SK-N-SH (cell line): Measurements from ENCODE around the gene MED15. TPM values are rescaled to one million over a fixed set of nuclear protein-coding genes. Genes with fewer than 3 reads are reported as not detected.

ENCODE experiments used
- CTCF ChIA-PET: fragments of 300-600, 350-600 bp; formaldehyde crosslinking; extraction: SDS; loops from one replicate; lab custom pipeline; 2021; lab: Yijun Ruan, JAX
- POLR2A ChIA-PET: fragments of 350-600 bp; sonication (Branson Sonifier 250); formaldehyde crosslinking; extraction: SDS; loops from one replicate; lab custom pipeline; 2020; ENCODE audit warnings: antibody characterized with exemption, inconsistent platforms; lab: Yijun Ruan, JAX
- DNase-seq: peaks from one replicate; pipeline ENCODE4 v3.0.0; 2012
- H2AFZ ChIP-seq: fragments of 200-600 bp; sonication (generic); 2 replicates; pipeline ENCODE4 v1.8.1; 2016; ENCODE audit warnings: antibody characterized with exemption, mild to moderate bottlenecking, low read depth
- H3F3A ChIP-seq: fragments of 200-600 bp; sonication (generic); replicated peaks from 2 replicates; pipeline ENCODE3; 2016; ENCODE audit warnings: antibody characterized with exemption, mild to moderate bottlenecking; ENCODE audit not compliant: insufficient read depth
- H3K27ac ChIP-seq, 2 experiments: fragments of 200-500 bp in 1 of 2; fragments of 200-600 bp in 1 of 2; sonication (Bioruptor generic) in 1 of 2; sonication (generic), shearing (Covaris generic) in 1 of 2; 2 replicates each; pipeline versions ENCODE4 v1.5.1 to v1.6.1; 2014 to 2016; ENCODE audit warnings: low read depth in 2 of 2, inconsistent platforms in 1 of 2, low read length in 1 of 2, mild to moderate bottlenecking in 1 of 2, mixed read lengths in 1 of 2
- H3K27me3 ChIP-seq: fragments of 200-600 bp; sonication (generic), shearing (Covaris generic); 2 replicates; pipeline ENCODE4 v1.6.1; 2016; ENCODE audit warnings: mixed run types; ENCODE audit not compliant: insufficient read depth
- H3K36me3 ChIP-seq, 2 experiments: fragments of 200-500 bp in 1 of 2; fragments of 200-600 bp in 1 of 2; sonication (Bioruptor generic) in 1 of 2; sonication (generic) in 1 of 2; replicated peaks in 1 of 2; 2 replicates each; pipeline versions ENCODE3 to v1.5.1; 2014 to 2016; ENCODE audit warnings: low read length in 1 of 2, mild to moderate bottlenecking in 1 of 2; ENCODE audit not compliant: insufficient read depth in 2 of 2, control insufficient read depth in 1 of 2
- H3K4me1 ChIP-seq, 2 experiments: fragments of 200-500 bp in 1 of 2; fragments of 200-600 bp in 1 of 2; sonication (Bioruptor generic) in 1 of 2; sonication (generic), shearing (Covaris generic) in 1 of 2; 2 replicates each; pipeline versions ENCODE4 v1.5.1 to v1.6.1; 2014 to 2016; ENCODE audit warnings: low read depth in 1 of 2, low read length in 1 of 2, mixed run types in 1 of 2; ENCODE audit not compliant: insufficient read depth in 2 of 2, control insufficient read depth in 1 of 2
- H3K4me2 ChIP-seq: fragments of 200-600 bp; sonication (generic), shearing (Covaris generic); 2 replicates; pipeline ENCODE4 v1.6.1; 2017; ENCODE audit warnings: mixed run types
- H3K4me3 ChIP-seq, 2 experiments: fragments of 200-500 bp in 1 of 2; fragments of 200-600 bp in 1 of 2; sonication (Bioruptor generic) in 1 of 2; sonication (generic), shearing (Covaris generic) in 1 of 2; 2 replicates each; pipeline versions ENCODE4 v1.5.1 to v1.8.1; 2014 to 2016; ENCODE audit warnings: low read depth in 2 of 2, inconsistent platforms in 1 of 2, low read length in 1 of 2, mild to moderate bottlenecking in 1 of 2, mixed read lengths in 1 of 2, moderate library complexity in 1 of 2
- H3K79me2 ChIP-seq: fragments of 200-600 bp; sonication (generic); 2 replicates; pipeline ENCODE4 v1.8.1; 2017; ENCODE audit warnings: mild to moderate bottlenecking; ENCODE audit not compliant: insufficient read depth
- H3K9ac ChIP-seq: fragments of 200-600 bp; sonication (generic); 2 replicates; pipeline ENCODE4 v1.6.1; 2017; ENCODE audit warnings: mixed run types
- H3K9me2 ChIP-seq: fragments of 200-600 bp; sonication (generic); 2 replicates; pipeline ENCODE4 v1.6.1; 2017; ENCODE audit warnings: mixed run types
- H3K9me3 ChIP-seq: fragments of 200-600 bp; sonication (generic); 2 replicates; pipeline ENCODE4 v1.6.1; 2017; ENCODE audit warnings: mixed run types, mild to moderate bottlenecking, moderate library complexity
- H4K20me1 ChIP-seq: fragments of 200-600 bp; sonication (generic); 2 replicates; pipeline ENCODE4 v1.6.1; 2017; ENCODE audit warnings: mild to moderate bottlenecking, mixed run types; ENCODE audit not compliant: insufficient read depth
- CHD2 ChIP-seq: fragments of 150-350 bp; IDR thresholded peaks from 2 replicates; pipeline ENCODE4 v1.6.1; 2018; ENCODE audit warnings: low read length; ENCODE audit not compliant: partially characterized antibody
- FOSL2 ChIP-seq: IDR thresholded peaks from 2 replicates; pipeline ENCODE4 v1.4.0; 2012; ENCODE audit warnings: low read depth, mild to moderate bottlenecking, moderate library complexity, borderline replicate concordance
- GATA2 ChIP-seq: sonication (generic); formaldehyde crosslinking; IDR thresholded peaks from 2 replicates; pipeline ENCODE4 v1.5.0; 2020; ENCODE audit warnings: mild to moderate bottlenecking, missing genetic modification reagents
- MXI1 ChIP-seq: IDR thresholded peaks from 2 replicates; pipeline ENCODE4 v1.6.1; 2012; ENCODE audit warnings: mild to moderate bottlenecking, low read depth, low read length, improper control_type of control experiment
- NRF1 ChIP-seq: IDR thresholded peaks from 2 replicates; pipeline ENCODE4 v1.6.1; 2012; ENCODE audit warnings: low read depth, mild to moderate bottlenecking, low read length
- PBX3 ChIP-seq: IDR thresholded peaks from 2 replicates; pipeline ENCODE4; 2012
- RAD21 ChIP-seq: IDR thresholded peaks from 2 replicates; pipeline ENCODE4 v1.6.1; 2012; ENCODE audit warnings: mild to moderate bottlenecking, low read length
- REST ChIP-seq: IDR thresholded peaks from 2 replicates; pipeline ENCODE4 v1.6.1; 2012; ENCODE audit warnings: mild to moderate bottlenecking, low read depth, low read length, moderate library complexity
- SIN3A ChIP-seq: IDR thresholded peaks from 2 replicates; pipeline ENCODE4 v1.6.1; 2012; ENCODE audit warnings: low read depth, mild to moderate bottlenecking, low read length, moderate library complexity, borderline replicate concordance
- TEAD4 ChIP-seq: IDR thresholded peaks from 2 replicates; pipeline ENCODE4 v1.4.0; 2012; ENCODE audit warnings: mild to moderate bottlenecking, borderline replicate concordance; ENCODE audit not compliant: insufficient read depth
- WGBS: methylation state at CpG from one replicate; pipeline ENCODE4 v1.1.6; 2017; ENCODE audit warnings: low lambda C conversion rate; 5-methylcytosine and 5-hydroxymethylcytosine counted together
- polyA plus RNA-seq, 3 experiments: library from polyadenylated mRNA; depleted of rRNA; stranded (reverse); fragments of >200 nt; gene quantifications; 2 replicates each; pipeline ENCODE4 v1.2.3, GENCODE V29; 2012

The MED15 gene
- polyA plus RNA-seq, 1 of the 3 experiments (the other 2 are of a cell fraction), result 45.1 TPM

- no peak overlapping the region for H3K4me3 ChIP-seq
- H3K27ac ChIP-seq, result no peak overlapping the region
- no peaks in the 10 kb centered on the region for H4K20me1 ChIP-seq
- no peaks in the 10 kb centered on the region for H3K4me1 ChIP-seq
- WGBS, result 52% methylated on average over 4 of the region's 4 CpGs
- H3K9me3 ChIP-seq, result no peaks in the 10 kb centered on the region
- H3K9ac ChIP-seq, result no peak overlapping the region
- ChIA-PET CTCF (no interaction called here), POLR2A (no interaction called here)
- TF ChIP-seq GATA2, result no peak
- no peak for TF ChIP-seq FOSL2
- no peak for TF ChIP-seq MXI1
- TF ChIP-seq PBX3, result no peak
- no peak for TF ChIP-seq SIN3A
- TF ChIP-seq RAD21, result no peak
- no peak for TF ChIP-seq TEAD4
- TF ChIP-seq REST, result no peak
- no peaks in the 10 kb centered on the region for H3F3A ChIP-seq
- no peaks in the 10 kb centered on the region for H3K36me3 ChIP-seq
- peaks cover 7% of the 10 kb centered on the region; the same call in 1 of the 2 replicates for H3K27me3 ChIP-seq
- no peaks in the 10 kb centered on the region for H3K9me2 ChIP-seq
- H3K4me2 ChIP-seq, result no peak overlapping the region
- no peaks in the 10 kb centered on the region for H3K79me2 ChIP-seq
- no peak overlapping the region for H2AFZ ChIP-seq
- DNase-seq, result no peak
Observed at GRCh38 chr22:20625270-20625669, 117.9 kb downstream of the MED15 start.

- H3K4me3 ChIP-seq, result no peak overlapping the region
- H3K79me2 ChIP-seq, result no peaks in the 10 kb centered on the region
- no peaks in the 10 kb centered on the region for H3K9me3 ChIP-seq
- CTCF ChIA-PET, result interaction anchor here (0.9 to 1.4 kb wide), 2 partner anchors 21 to 115 kb away, joined by 3 to 4 read pairs; no protein-coding TSS in a partner anchor
- no peaks in the 10 kb centered on the region for H3K4me1 ChIP-seq
- H3K27me3 ChIP-seq, result peaks cover 7% of the 10 kb centered on the region; the same call in 1 of the 2 replicates
- no peak overlapping the region for H3K4me2 ChIP-seq
- H3F3A ChIP-seq, result no peaks in the 10 kb centered on the region
- no peak for DNase-seq
- H3K9me2 ChIP-seq, result no peaks in the 10 kb centered on the region
- H2AFZ ChIP-seq, result no peak overlapping the region
- no peak for TF ChIP-seq NRF1
- no peak for TF ChIP-seq SIN3A
- TF ChIP-seq CHD2, result no peak
- TF ChIP-seq TEAD4, result no peak
- POLR2A ChIA-PET, result no interaction called here
- WGBS, result 50% methylated on average over 2 of the region's 4 CpGs
- H3K9ac ChIP-seq, result no peak overlapping the region
- no peaks in the 10 kb centered on the region for H3K36me3 ChIP-seq
- H3K27ac ChIP-seq, result no peak overlapping the region
- H4K20me1 ChIP-seq, result no peaks in the 10 kb centered on the region
Observed at GRCh38 chr22:20626811-20627210, 119.4 kb downstream of the MED15 start.
